Hepatocyte (in vitro differentiated cells): ENCODE measurements around the gene SPCS2. TPM values are rescaled to one million over a fixed set of nuclear protein-coding genes. Genes with fewer than 3 reads are reported as not detected.
A peak's percentile ranks its signal among the peaks of the same experiment; 100 is the strongest.

Experiments used
- DNase-seq: peaks from one replicate; pipeline ENCODE4 v3.0.0-alpha.2; 2016; ENCODE audit warnings: low spot score
- H2AFZ ChIP-seq: fragments of 200-600 bp; sonication (generic); 2 replicates; pipeline ENCODE4 v1.6.0; 2016; ENCODE audit warnings: antibody characterized with exemption, mild to moderate bottlenecking
- H3K27ac ChIP-seq: fragments of 200-600 bp; sonication (generic); 2 replicates; pipeline ENCODE4 v1.5.1; 2016; ENCODE audit warnings: mild to moderate bottlenecking
- H3K27me3 ChIP-seq: fragments of 200-600 bp; sonication (generic); 2 replicates; pipeline ENCODE4 v1.6.1; 2016
- H3K36me3 ChIP-seq: fragments of 200-600 bp; sonication (generic); replicated peaks from 2 replicates; pipeline ENCODE4 v1.5.1; 2016; ENCODE audit warnings: low read depth; ENCODE audit not compliant: insufficient read depth
- H3K4me1 ChIP-seq: fragments of 200-600 bp; sonication (generic); 2 replicates; pipeline ENCODE4 v1.5.1; 2016; ENCODE audit warnings: mild to moderate bottlenecking, moderate library complexity; ENCODE audit not compliant: insufficient read depth
- H3K4me2 ChIP-seq: fragments of 200-600 bp; sonication (generic); 2 replicates; pipeline ENCODE4 v1.6.0; 2016
- H3K4me3 ChIP-seq: fragments of 200-600 bp; sonication (generic); 2 replicates; pipeline ENCODE4 v1.5.1; 2016; ENCODE audit warnings: mild to moderate bottlenecking
- H3K79me2 ChIP-seq: fragments of 200-600 bp; sonication (generic); 2 replicates; pipeline ENCODE4 v1.6.0; 2017; ENCODE audit warnings: mild to moderate bottlenecking
- H3K9me2 ChIP-seq: fragments of 200-600 bp; sonication (generic); replicated peaks from 2 replicates; pipeline ENCODE4 v1.6.0; 2017; ENCODE audit warnings: mild to moderate bottlenecking; ENCODE audit not compliant: insufficient read depth
- H3K9me3 ChIP-seq: fragments of 200-600 bp; sonication (generic); 2 replicates; pipeline ENCODE4 v1.5.1; 2016; ENCODE audit warnings: low read depth, mild to moderate bottlenecking
- H4K20me1 ChIP-seq: fragments of 200-600 bp; sonication (generic); 2 replicates; pipeline ENCODE4 v1.6.0; 2016; ENCODE audit warnings: mild to moderate bottlenecking; ENCODE audit not compliant: insufficient read depth, poor library complexity, severe bottlenecking
- CTCF ChIP-seq: fragments of 200-600 bp; sonication (generic); IDR thresholded peaks from 2 replicates; pipeline ENCODE4 v1.5.1; 2016; ENCODE audit warnings: antibody characterized with exemption, mild to moderate bottlenecking; ENCODE audit not compliant: poor library complexity
- EZH2 ChIP-seq: fragments of 200-600 bp; sonication (generic); IDR thresholded peaks from 2 replicates; pipeline ENCODE4 v1.6.1; 2016; ENCODE audit warnings: antibody characterized with exemption, mild to moderate bottlenecking, borderline replicate concordance
- EZH2phosphoT487 ChIP-seq: fragments of 200-600 bp; sonication (generic); IDR thresholded peaks from one replicate; pipeline ENCODE4 v1.6.1; 2018; ENCODE audit warnings: antibody characterized with exemption, mild to moderate bottlenecking, low read depth, moderate library complexity; ENCODE audit not compliant: unreplicated experiment, severe bottlenecking
- WGBS: methylation state at CpG from one replicate; pipeline ENCODE4 v1.1.6; 2016; ENCODE audit warnings: low lambda C conversion rate; ENCODE audit errors: missing lambda C conversion rate; 5-methylcytosine and 5-hydroxymethylcytosine counted together
- polyA plus RNA-seq: library from polyadenylated mRNA; unstranded; fragments of >200 nt; fragmentation: Nextera tagmentation; extraction: Ambion mirVana; gene quantifications from 2 replicates; pipeline ENCODE4 v1.2.1, GENCODE V29; 2016
- total RNA-seq: library from RNA; depleted of rRNA; stranded (reverse); fragments of >200 nt; gene quantifications from 2 replicates; pipeline ENCODE4 v1.2.3, GENCODE V29; 2014

SPCS2 gene
- total and polyA plus RNA-seq, 2 experiments from 2014 or later, result 51.0 to 428 TPM

DNA sequence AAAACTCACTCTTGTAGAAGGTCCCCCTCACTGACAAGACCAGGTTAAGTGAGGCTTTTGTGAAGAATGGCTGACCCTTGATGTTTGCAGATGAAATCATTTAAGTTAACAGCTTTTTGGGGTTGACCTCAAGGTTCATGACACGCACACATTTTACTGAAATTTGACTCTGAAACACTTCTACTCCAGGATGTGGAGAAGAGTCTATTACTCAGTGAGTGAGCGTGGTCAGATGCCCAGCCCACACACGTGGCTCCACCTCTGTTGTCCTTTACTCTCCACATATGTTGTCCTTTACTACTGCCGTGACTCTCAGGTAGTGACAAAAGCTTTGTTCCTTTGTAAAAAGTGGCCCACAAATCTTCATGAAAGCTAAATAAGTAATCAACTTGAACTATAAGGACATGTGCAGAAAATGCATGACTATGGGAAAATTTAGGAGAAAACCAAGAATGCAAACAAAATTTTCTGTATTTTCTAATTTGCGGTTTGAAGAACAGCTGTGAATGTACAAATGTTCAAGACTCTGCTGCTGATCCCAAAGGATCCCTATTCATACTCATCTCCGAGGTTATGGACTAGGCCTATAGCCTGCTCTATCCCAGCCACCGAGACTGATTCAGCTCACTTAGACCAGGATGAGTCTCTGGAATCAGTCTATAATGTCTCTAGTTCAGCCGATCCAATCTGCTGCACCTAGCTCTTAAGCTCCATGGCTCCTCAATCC is 22.6 kb upstream of the SPCS2 start:
- 82% methylated on average over 8 of the region's 8 CpGs for WGBS
- H3K9me3 ChIP-seq, result no peaks in the 10 kb centered on the region
- H3K79me2 ChIP-seq, result no peaks in the 10 kb centered on the region
- no peak overlapping the region for H3K4me3 ChIP-seq
- H2AFZ ChIP-seq, result no peak overlapping the region
- no peaks in the 10 kb centered on the region for H3K27me3 ChIP-seq
- no peak overlapping the region for H3K4me2 ChIP-seq
- no peaks in the 10 kb centered on the region for H3K4me1 ChIP-seq
- TF ChIP-seq EZH2phosphoT487 (no peak), EZH2 (no peak), CTCF (no peak)
- no peak for DNase-seq
- no peaks in the 10 kb centered on the region for H3K9me2 ChIP-seq
- H3K27ac ChIP-seq, result no peak overlapping the region
- H3K36me3 ChIP-seq, result no peaks in the 10 kb centered on the region
- H4K20me1 ChIP-seq, result no peaks in the 10 kb centered on the region

GRCh38 chr11:74927496-74927895 is 21.6 kb upstream of the SPCS2 start:
- no peak overlapping the region for H3K4me3 ChIP-seq
- H3K36me3 ChIP-seq, result no peaks in the 10 kb centered on the region
- TF ChIP-seq CTCF (no peak), EZH2 (no peak), EZH2phosphoT487 (no peak)

GRCh38 chr11:74929431-74930363 is 19.4 kb upstream of the SPCS2 start:
- WGBS, result 63% methylated on average over 8 of the region's 8 CpGs
- TF ChIP-seq EZH2phosphoT487 (no peak), CTCF (peak; percentile 83)
- Histone ChIP-seq H3K4me3 (no peak overlapping the region), H3K27ac (no peak overlapping the region), H3K36me3 (no peaks in the 10 kb centered on the region), H3K9me2 (no peaks in the 10 kb centered on the region), H3K27me3 (no peaks in the 10 kb centered on the region), H3K9me3 (no peaks in the 10 kb centered on the region), H3K79me2 (no peaks in the 10 kb centered on the region), H4K20me1 (no peaks in the 10 kb centered on the region), H2AFZ (no peak overlapping the region), H3K4me1 (no peaks in the 10 kb centered on the region), H3K4me2 (no peak overlapping the region)
- peak; percentile 95 for DNase-seq

More at GRCh38 chr11:74927496-74927895, 21.6 kb upstream of the SPCS2 start:
- H3K9me2 ChIP-seq, result no peaks in the 10 kb centered on the region
- DNase-seq, result no peak
- H3K4me2 ChIP-seq, result no peak overlapping the region
- no peaks in the 10 kb centered on the region for H3K79me2 ChIP-seq
- H4K20me1 ChIP-seq, result no peaks in the 10 kb centered on the region
- no peaks in the 10 kb centered on the region for H3K9me3 ChIP-seq
- no peaks in the 10 kb centered on the region for H3K4me1 ChIP-seq
- H2AFZ ChIP-seq, result no peak overlapping the region
- no peak overlapping the region for H3K27ac ChIP-seq
- H3K27me3 ChIP-seq, result no peaks in the 10 kb centered on the region
